Cardiac septum (tissue), 1 donor: ENCODE measurements around the gene BRINP2. TPM values are rescaled to one million over a fixed set of nuclear protein-coding genes. Genes with fewer than 3 reads are reported as not detected.
A peak's percentile ranks its signal among the peaks of the same experiment; 100 is the strongest.

Experiments used
- DNase-seq: peaks from one replicate; pipeline ENCODE4 v3.0.0-alpha.2; 2020; ENCODE audit warnings: low spot score
- intact Hi-C: fragments of 100-400 bp; cut with DNase I; formaldehyde crosslinking; loops from one replicate; pipeline ENCODE4 v1.14.0; 2022
- total RNA-seq: library from RNA; stranded (reverse); fragmentation: NEBNext Ultra II Directional; extraction: Animal tissue kit (Norgen Biotek cat#: 25700); gene quantifications from one replicate; pipeline ENCODE4 v1.2.1, GENCODE V29; 2021
- donor health status: DM: no; HTN: no; CAD: no.

BRINP2 gene
- total RNA-seq, 1 donor from 2014 or later, result 0.11 TPM

DNA sequence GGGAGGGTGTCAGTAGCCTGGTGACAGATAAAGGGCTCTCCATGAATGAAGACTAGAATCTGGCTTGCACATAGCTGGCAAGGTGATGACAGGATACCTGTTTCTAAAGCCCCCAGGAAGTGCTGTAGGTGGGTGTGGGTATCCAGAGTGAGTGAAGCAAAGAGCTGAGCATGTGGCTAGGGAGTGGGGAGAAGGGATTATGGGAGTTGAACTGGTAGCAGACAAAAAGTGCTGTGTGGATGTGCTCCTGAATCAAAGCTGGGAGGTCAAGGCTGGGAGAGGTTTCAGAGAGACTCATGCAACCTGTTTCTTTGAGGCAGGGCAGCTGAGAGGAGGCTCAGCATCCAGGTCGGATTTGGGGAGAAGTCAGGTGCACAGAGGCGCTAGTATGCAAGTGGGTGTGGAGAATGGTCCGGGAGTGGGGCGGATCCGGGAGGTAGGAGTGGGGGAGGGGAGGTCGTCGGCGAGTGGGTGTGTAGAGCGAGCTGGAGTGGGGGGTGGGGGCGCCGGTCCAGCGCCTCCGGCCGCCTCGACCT is 6.8 kb upstream of the BRINP2 start:
- intact Hi-C loops, result no loop called here
- DNase-seq, result no peak

DNA sequence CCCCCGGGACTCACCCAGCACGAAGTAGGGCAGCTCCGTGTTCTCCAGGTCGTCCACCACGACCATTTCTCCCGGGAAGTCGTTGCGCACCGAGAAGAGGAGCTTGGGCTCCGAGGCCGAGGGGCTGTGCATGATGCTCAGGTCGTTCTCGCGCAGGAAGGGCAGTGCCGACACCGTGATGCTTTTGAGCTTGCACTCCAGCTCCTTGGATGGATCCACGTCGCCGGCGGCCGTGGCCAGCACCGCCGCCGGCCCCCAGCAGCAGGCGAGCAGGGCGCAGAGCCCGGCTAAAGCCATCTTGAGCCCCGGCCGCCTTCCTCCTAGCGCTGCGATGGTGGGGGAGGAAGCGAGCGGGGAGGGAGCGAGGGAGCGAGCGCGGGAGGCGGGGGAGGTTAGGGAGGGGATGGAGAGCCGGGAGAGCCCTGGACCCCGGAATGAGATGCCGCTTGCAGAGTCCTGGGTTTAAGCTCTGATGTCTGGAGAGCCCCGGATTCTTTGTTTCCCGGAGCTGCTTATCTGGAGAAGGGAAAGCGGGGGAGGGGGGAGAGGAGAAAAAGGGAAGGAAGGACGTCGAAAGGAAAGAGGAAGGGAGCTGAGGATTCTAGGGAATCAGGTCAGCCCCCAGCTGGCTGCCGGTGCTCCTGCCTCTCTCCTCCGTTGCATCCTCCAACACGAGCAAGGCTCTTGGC is 6.2 kb upstream of the BRINP2 start, which contains the start of gene ASTN1:
Gene ASTN1, minus strand, starts transcription at position 333 of the 689 bp plus-strand sequence. Its CDS starts 36 bp downstream, at position 297.
- intact Hi-C loops, result no loop called here
- DNase-seq, result no peak

DNA sequence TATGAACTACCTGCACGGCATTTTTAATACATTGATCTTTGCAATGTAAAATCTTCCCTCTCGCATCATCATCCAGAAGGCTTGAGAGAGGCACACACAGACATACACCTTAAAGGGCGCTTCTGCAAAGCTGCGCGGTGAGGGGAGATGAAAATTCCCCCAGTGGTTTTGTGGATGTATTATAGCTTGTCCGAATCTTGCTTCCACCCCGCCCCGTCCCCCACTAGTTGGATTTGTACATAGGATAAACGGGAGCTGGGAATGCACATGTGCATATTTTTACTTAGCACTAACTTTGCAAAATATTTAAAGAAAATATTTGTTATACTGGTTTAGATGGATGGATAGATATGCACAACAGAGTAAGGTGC is 5.7 kb upstream of the BRINP2 start:
- DNase-seq, result no peak
- intact Hi-C loops, result no loop called here

DNA sequence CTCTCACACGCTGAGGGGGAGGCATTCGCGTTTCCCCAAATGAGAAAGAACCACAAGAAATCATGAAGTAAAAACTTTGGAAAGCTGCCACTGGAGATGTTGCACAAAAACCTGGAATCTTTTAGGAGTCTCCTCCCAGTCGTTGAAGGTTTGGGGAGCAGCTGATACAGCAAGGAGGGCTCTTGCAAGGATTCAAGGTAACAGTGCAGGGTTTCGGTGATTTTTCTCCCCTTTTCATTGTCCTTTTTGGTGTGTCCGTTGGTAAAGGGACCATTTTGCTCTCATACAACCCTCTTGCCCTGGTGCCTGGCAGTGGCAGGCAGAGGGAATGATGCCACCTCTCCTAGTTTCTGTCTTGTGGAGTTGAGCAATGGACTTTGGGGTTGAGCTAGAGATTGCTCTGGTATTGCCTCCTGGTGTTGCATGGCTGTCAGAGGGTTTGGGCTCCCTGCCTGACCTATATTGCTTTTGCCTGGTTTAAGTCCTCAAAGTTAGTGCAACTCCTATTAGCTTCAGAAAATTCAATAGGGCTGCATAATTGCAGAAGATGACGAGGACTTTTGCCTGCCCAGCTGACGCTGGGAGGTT is 872 bp downstream of the BRINP2 start:
- intact Hi-C loops, result no loop called here

DNA sequence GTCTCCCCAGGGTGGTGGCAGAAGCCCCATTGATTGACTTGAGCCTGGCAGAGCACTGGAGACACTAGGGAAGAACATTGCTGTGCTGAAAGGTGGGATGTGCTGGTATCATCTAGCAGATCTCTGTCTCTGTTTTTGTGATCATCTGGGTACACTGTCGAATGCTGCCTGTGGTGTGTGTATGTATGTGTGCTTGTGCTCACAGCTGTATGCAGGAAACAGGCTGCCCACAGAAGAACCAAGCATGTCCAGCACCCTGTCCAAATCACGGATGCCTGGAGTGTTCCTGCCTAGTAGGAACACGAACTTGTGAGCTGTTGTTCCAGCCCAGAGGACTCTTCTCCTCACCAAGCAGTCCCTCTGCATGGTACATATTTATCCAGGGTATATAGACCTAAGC is 1.5 kb downstream of the BRINP2 start:
- no peak for DNase-seq
- intact Hi-C loops, result no loop called here

More for the DNA sequence above, 872 bp downstream of the BRINP2 start:
- DNase-seq, result no peak

DNA sequence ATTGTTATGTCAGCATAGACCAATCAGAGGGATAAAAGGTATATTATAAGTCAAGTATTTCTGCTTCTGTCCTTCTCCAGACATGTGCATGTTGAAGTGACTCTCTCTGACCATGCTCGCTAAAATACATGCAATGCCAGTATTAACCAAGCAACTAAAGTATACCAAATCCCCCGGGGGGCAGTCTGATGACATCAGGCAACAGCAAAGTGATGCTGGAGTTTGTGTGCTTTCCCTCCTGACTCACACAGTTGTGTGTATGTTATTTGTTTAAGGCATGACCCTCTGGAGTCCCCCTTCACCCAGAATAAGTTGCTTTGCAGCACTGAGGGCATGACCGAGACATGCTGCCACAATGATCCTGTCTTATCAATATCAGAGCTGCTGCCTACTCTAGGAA is 2.1 kb downstream of the BRINP2 start:
- intact Hi-C loops, result no loop called here
- no peak for DNase-seq

DNA sequence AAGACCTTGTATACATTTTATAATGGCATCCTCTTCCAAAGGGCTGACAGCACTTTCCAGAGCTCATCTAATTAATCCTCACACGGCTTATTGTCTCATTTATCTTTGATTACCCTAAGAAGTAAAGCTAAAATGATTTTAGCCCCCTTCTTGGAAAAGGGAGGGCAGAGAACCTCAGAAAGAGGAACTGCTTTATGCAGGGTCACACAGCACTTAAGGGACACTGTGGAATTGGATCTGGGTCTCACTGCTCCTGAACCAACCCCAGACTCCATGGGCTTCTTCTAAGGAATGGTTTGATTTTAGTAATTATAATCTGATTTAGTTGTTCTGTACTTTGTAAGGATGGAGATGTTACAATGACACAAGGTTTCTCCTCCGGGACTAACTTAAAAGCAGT is 3.2 kb downstream of the BRINP2 start:
- intact Hi-C loops, result no loop called here
- DNase-seq, result no peak

DNA sequence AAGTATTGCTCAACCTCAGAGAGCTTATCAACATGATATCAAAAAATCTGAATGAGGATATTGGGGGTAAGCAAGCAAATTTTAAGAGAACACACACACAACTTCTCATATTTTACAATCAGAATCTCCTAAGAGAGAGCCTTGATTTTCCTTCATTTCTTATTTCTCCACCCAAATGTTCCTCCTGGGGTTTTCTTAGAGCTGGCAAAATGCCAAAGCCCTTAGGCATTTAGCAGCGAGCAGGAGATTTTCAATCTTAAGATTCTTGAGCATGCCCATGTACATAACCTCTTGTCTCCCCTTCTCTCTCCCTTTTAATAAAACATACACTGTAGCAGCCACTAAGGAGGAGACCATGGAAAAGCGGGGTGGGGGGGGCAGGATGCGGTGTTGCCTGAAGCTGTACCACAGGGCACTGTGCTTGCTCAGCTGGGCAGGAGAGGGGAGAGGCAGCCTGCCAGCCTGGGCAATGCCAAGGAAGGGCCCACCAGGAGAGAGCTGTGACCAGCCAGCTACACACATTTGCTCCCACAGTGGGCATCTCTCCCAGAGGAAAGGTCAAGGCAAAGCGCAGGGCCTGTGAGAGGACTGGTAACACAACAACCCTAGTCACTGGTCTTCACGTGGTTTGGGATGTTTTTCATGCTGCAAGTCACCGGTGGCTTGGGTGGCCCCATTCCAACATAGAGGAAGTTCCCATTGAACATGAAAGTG is 4.3 kb downstream of the BRINP2 start:
- intact Hi-C loops, result no loop called here
- no peak for DNase-seq

DNA sequence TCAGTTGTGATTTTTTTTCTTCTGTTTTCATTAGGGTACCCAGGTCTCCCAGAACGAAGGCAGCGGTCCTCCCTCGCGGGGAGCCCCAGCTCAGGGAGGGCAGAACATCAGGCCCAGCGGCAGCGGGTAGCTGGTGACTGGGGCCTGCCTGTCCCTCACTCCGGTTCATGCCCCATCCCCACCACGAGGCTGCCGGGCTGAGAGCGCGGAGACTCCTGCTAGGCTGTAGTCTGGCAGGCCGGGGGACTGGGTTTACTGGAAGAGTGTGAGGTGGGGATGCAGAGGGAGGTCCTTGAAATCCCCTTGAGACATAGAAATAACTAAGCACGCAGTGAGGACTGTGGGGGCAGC is 10.5 kb downstream of the BRINP2 start:
- no peak for DNase-seq
- intact Hi-C loops, result loop anchor here (1.0 kb wide), 1 partner anchor 284 kb away; no protein-coding TSS in a partner anchor

DNA sequence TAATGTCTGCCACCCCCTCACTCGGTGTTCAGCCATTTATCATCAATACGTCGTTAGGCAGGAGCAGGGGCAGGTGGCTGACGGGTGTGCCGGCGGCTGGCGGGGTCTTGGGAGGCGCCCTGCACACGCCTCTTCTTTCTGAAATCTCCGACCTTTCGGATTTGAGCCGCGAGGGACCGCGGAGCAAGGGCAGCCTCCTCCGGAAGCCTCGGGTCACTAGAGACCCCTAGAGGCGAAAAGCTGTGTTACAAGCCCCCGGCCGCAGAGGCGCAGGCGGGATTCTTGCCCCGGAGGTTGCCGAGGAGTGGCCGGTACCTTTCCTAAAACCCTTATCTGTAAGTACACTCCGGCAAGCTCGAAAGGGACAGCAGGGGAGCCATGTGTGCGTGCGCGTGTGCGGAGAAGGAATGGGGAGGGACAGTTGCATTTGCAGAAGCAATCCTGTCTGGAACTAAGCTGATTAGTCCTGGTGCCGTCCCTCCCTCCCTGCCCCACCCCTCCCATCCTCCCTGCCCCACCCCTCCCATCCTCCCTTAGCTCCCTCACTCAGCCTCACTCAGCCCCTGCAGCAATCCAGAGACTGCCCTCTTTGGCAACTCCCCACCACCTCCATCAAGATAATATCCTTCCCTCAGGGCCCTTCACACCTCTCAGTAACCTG is 11.0 kb downstream of the BRINP2 start:
- intact Hi-C loops, result loop anchor here (1.0 kb wide), 1 partner anchor 284 kb away; no protein-coding TSS in a partner anchor
- DNase-seq, result no peak

DNA sequence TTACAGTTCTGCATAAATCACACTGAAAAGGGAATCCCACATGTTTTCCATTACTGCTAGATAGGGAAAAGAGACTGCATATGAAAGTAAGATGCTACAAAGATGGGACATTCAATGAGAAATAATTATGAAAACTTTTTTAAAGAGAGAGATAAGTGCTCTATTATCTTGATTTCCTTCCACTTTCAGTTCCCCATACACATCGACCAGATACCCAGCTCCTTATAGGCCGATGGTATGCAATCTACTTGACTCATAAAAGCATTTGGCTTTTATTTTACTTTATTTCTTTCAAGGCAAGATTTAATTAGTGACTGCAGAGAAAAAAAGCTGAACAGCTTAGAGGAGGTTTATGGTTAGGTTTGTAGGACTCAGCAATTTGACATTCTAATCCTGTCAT is 13.1 kb downstream of the BRINP2 start:
- intact Hi-C loops, result no loop called here
- no peak for DNase-seq

DNA sequence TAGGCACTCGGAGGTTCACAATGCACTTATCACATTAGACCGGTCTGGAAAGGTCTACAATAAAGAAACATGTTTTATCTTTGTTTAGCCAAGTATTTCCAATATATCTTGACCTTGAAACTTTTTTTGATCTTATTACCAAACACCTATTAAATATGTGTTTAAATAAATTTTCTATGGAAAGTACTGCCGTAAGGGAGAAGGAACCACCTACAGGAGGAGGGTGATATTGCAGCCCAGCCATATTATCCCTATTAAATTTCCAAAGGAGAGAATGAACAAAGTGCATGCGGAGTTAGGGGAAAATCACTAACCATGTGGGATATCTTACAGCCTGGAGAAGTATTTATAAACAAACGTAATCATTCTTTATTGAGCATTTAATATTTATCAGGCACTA is 14.5 kb downstream of the BRINP2 start:
- intact Hi-C loops, result no loop called here
- no peak for DNase-seq

DNA sequence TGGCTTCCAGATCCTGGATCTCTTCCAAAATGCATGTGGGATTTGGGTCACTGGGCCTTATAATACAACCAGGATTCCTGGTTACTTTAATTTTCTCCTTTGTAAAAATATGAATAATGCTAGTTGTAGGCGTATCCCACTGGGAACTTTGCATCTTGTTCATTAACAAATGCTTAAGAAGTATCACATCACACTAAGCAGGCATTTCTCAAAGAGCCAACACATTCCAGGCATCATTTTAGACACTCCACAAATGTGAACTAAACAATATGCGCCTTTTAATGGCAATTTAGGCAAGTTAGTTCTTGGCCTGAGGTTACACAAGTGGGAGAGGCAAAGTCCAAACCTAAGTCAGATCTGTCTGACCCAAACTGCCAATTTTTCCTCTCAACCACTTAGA is 15.9 kb downstream of the BRINP2 start:
- no peak for DNase-seq
- intact Hi-C loops, result no loop called here

DNA sequence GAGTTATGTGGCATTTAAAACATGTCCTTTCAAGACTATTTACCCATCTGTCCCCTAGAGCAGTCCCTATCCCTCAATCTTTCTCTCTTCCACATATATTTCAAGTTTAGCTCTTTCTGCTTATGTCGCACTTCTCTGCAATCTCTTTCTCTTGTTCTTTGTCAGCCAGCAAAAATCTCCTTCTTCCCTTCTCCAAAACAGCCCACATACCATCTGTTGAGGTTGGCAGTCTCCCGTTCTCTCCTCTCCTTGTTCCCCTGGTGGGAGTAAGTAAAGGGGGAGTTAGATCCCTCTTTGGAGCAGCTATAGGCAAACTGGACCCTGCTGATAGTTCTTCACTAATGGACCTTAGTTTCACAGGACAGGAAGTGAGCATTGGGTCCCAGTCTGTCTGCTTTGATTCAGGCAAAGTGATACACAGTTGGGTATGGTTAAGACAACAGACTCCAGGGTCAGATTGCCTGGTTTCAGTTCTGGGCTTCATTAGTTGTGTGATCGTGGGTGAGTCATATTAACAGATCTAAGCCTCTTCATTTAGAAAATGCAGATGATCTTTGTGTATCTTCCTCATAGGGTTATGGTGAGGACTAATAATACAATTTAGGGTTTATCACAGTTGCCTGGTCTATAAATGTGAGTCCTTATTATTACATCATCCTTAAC is 19.7 kb downstream of the BRINP2 start:
- intact Hi-C loops, result no loop called here
- DNase-seq, result no peak

DNA sequence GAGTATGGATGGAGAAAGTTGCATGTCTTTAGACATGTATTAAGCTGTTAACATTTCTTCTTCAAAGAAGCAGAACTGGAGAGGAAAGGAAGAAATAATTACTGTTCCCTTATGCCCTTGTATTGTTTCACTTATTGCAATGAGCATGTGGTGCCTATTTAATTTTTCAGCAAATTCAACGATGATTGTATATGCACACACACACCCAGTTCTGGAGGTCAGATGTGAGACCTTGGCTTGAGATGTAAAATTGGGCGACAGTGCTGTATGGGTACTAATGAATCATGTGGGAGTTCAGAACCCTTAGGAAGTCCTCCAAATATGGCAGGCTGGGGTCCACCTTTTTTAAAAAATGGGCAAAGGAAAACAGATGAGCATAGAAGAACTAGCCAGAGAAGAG is 27.5 kb downstream of the BRINP2 start:
- intact Hi-C loops, result no loop called here
- DNase-seq, result no peak

DNA sequence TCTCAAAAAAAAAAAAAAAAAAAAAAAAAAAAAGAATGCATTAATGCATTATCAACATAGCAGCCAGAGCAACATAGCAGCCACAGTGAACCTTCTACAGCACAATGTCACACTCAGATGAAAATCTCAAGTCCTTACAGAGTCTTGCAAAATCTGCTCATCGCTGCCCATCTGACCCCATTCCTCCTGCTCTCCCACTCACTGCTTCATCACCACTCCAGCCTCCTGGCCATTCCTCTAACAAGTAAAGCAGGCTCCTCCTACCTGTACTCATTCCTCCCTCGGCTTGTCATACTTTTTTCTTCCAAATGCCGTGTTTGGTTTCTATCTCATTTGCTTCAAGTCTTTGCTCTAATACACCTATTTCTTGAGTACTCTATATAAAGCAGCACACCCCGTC is 29.5 kb downstream of the BRINP2 start:
- intact Hi-C loops, result no loop called here
- no peak for DNase-seq

DNA sequence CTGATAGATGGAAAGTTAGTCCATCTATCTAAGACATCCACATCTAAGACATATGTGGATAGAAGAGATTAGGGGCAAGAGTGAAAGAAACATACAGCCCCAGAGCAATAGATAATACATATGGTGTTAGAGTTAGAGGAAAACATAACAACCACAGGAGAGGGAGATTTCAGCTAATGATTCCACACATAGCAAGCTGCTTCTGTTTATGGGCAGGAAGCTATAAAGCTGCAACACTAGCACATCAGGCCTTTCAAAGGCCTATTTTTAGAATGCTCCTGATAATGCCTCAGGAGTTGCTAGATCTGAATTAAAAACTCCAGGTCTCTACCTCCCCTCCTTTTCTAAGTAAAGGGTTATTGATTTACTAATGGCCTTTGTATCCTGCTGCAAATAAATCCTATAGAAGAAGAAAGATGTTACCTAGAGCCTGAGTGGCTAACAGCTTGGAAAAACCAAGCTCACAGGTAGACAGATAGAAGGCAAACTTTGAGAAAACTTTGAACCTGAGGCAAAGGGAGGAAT is 36.1 kb downstream of the BRINP2 start:
- no peak for DNase-seq
- intact Hi-C loops, result no loop called here

DNA sequence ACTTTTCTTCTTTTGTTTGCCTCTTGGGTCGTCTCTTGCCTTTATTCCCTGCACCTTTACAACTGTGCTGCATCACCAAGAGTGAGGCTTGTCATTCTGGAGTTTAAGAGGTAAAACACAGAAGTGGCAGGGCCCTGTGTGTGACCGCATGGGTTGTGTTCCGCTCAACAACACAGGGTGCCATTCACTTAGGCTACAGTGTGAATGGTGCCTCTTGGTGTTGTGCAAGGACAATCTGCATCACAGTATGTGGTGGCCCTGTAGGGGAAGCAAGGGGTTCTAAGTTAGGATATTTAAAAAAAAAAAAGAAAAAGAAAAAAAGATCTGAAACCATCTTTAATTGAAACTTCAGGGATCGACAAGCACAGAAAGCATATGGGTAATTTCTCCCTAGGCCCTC is 38.2 kb downstream of the BRINP2 start:
- intact Hi-C loops, result no loop called here
- no peak for DNase-seq

DNA sequence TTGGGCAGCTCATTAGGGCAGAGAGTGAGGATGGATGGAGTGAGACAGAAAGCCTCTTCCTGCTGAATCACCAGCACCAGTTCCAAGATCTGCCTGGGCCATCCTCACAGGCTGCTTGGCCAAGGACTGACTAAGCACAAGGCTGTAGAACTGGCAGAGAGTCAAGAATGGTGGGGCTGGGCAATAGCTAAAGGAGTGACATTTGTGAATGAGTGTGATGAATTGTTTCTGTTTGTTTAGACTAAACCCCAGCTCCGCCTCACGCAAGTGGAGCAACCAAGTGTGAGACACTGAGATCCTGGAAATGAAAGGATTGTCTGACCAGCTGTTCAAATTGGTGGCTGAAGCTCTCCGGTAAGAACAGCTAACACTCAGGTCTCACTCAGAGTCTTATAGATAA is 38.6 kb downstream of the BRINP2 start:
- intact Hi-C loops, result no loop called here

DNA sequence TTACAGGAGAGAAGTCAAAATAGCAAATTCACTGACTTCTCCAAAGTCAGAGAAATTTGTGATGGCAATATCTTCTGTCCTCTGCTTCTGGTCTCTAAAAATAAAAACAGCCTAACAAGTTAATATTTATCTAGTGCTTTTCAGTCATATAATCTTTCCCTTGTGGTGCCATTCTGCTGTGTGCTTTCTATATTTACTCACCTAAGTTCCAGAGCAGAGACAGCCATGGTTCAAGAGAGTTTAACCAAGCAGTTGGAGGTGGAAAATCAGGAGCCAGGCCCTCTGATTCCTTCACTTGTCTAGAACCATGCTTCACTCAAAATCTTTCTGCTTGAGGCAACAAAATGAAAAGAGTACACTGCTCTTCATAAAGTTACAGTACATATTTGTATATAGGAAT is 39.3 kb downstream of the BRINP2 start:
- no peak for DNase-seq
- intact Hi-C loops, result no loop called here

More for the DNA sequence above, 38.6 kb downstream of the BRINP2 start:
- peak; percentile 78 for DNase-seq
